NCI-H1105 (cell line): ENCODE measurements around the gene CDH1.
A peak's percentile ranks its signal among the peaks of the same experiment; 100 is the strongest.
"Not testable (repeated sequence)": the region's sequence is repeated elsewhere in the genome, so short reads cannot be mapped to it uniquely, and the experiment has no call there.

ENCODE experiments used
- DNase-seq: peaks from one replicate; lab custom pipeline; 2025; lab: John Stamatoyannopoulos, UW

CDH1 gene

GRCh38 chr16:68737046-68737729, at the start of gene CDH1:
CDH1 (plus strand) TSS chr16:68737292; CDS start chr16:68737416, 124 bp downstream.
- DNase-seq = peak; percentile 85

- DNase-seq = no peak
These were observed 47.2 kb upstream of the CDH1 start for GRCh38 chr16:68689921-68690320.

GRCh38 chr16:68695575-68695974, 41.5 kb upstream of the CDH1 start:
- no peak for DNase-seq

GRCh38 chr16:68696514-68696913, 40.6 kb upstream of the CDH1 start:
- no peak for DNase-seq

GRCh38 chr16:68698091-68698490, 39.0 kb upstream of the CDH1 start:
- DNase-seq = no peak

GRCh38 chr16:68700120-68700519, 37.0 kb upstream of the CDH1 start:
- DNase-seq = no peak

GRCh38 chr16:68700831-68701230, 36.3 kb upstream of the CDH1 start:
- no peak for DNase-seq

- DNase-seq = no peak
These were observed 32.7 kb upstream of the CDH1 start for GRCh38 chr16:68704232-68704867.

GRCh38 chr16:68707340-68708152, 29.5 kb upstream of the CDH1 start:
- peak; percentile 28 for DNase-seq

GRCh38 chr16:68710211-68710610, 26.9 kb upstream of the CDH1 start:
- no peak for DNase-seq

- no peak for DNase-seq
These were observed 25.5 kb upstream of the CDH1 start for GRCh38 chr16:68711421-68712139.

- no peak for DNase-seq
These were observed 23.7 kb upstream of the CDH1 start for GRCh38 chr16:68713361-68713760.

GRCh38 chr16:68715471-68715870, 21.6 kb upstream of the CDH1 start:
- no peak for DNase-seq

- DNase-seq = not testable (repeated sequence)
These were observed 20.6 kb upstream of the CDH1 start for GRCh38 chr16:68716516-68716915.

- no peak for DNase-seq
These were observed 19.4 kb upstream of the CDH1 start for GRCh38 chr16:68717684-68718083.

GRCh38 chr16:68718590-68718989, 18.5 kb upstream of the CDH1 start:
- DNase-seq = no peak

- no peak for DNase-seq
These were observed 17.1 kb upstream of the CDH1 start for GRCh38 chr16:68719993-68720489.

GRCh38 chr16:68722119-68723024, 14.7 kb upstream of the CDH1 start:
- no peak for DNase-seq

GRCh38 chr16:68724797-68725196, 12.3 kb upstream of the CDH1 start:
- no peak for DNase-seq

- no peak for DNase-seq
These were observed 8.6 kb upstream of the CDH1 start for GRCh38 chr16:68728523-68728922.

- DNase-seq = no peak
These were observed 5.5 kb upstream of the CDH1 start for GRCh38 chr16:68731637-68732036.
